Breast epithelium (tissue), 4 donors: ENCODE results near the gene CDH13. TPM values are rescaled to one million over a fixed set of nuclear protein-coding genes. Genes with fewer than 3 reads are reported as not detected.

Source experiments
- DNase-seq, 2 donors: peaks; one replicate each; pipeline ENCODE4 v3.0.0-alpha.2; 2019; ENCODE audit warnings: low spot score in 2 of 2
- H3K27ac ChIP-seq, 2 donors: fragments of 200-600 bp; sonication (generic) in 1 of 2; one replicate each; pipeline ENCODE4 v1.5.1; 2016 to 2019; ENCODE audit warnings: mild to moderate bottlenecking in 1 of 2
- H3K27me3 ChIP-seq, 2 donors: fragments of 200-600 bp; sonication (generic) in 1 of 2; one replicate each; pipeline versions ENCODE4 v1.5.1 to v1.6.0; 2017 to 2019; ENCODE audit warnings: control low read depth in 1 of 2, mild to moderate bottlenecking in 1 of 2
- H3K36me3 ChIP-seq: fragments of 200-600 bp; one replicate; pipeline ENCODE4 v1.5.1; 2019
- H3K4me1 ChIP-seq, 2 donors: fragments of 200-600 bp; sonication (generic); one replicate each; pipeline ENCODE4 v1.5.1; 2016 to 2019; ENCODE audit warnings: control low read depth in 1 of 2
- H3K4me3 ChIP-seq, 3 donors: fragments of 200-600 bp; sonication (generic); 1 replicate in 2 of 3; 2 replicates in 1 of 3; pipeline ENCODE4 v1.5.1; 2016 to 2019; ENCODE audit warnings: mild to moderate bottlenecking in 3 of 3, moderate library complexity in 2 of 3
- H3K9me3 ChIP-seq, 2 donors: fragments of 200-600 bp; sonication (generic) in 1 of 2; one replicate each; pipeline ENCODE4 v1.5.1; 2016 to 2019; ENCODE audit warnings: control low read depth in 1 of 2
- POLR2A ChIP-seq: fragments of 450-650 bp; IDR thresholded peaks from one replicate; pipeline ENCODE4 v1.6.1; 2016; ENCODE audit warnings: antibody characterized with exemption, mild to moderate bottlenecking, moderate library complexity
- POLR2AphosphoS5 ChIP-seq, 3 donors: sonication (generic); formaldehyde crosslinking; IDR thresholded peaks; one replicate each; pipeline ENCODE4 v1.6.1; 2017; ENCODE audit warnings: antibody characterized with exemption in 3 of 3
- intact Hi-C: fragments of 100-400 bp; cut with DNase I; formaldehyde crosslinking; loops from one replicate; pipeline ENCODE4 v1.15.1; 2023; ENCODE audit warnings: low total_unique reads
- total RNA-seq, 3 donors: library from RNA; depleted of rRNA; stranded (reverse); fragments of >200 nt; gene quantifications; one replicate each; pipeline ENCODE4 v1.1.0, GENCODE V29; 2016
- TF ChIP-seq, protein P1 (sequence below), 3 donors: fragments of 450-650 bp; IDR thresholded peaks; one replicate each; pipeline ENCODE4 v1.5.1; 2016 to 2017; ENCODE audit warnings: antibody characterized with exemption in 3 of 3, mild to moderate bottlenecking in 3 of 3, moderate library complexity in 3 of 3

Gene CDH13
- total RNA-seq, 3 donors from 2014 or later, result 6.0 to 13.1 (median 11.5) TPM

DNA sequence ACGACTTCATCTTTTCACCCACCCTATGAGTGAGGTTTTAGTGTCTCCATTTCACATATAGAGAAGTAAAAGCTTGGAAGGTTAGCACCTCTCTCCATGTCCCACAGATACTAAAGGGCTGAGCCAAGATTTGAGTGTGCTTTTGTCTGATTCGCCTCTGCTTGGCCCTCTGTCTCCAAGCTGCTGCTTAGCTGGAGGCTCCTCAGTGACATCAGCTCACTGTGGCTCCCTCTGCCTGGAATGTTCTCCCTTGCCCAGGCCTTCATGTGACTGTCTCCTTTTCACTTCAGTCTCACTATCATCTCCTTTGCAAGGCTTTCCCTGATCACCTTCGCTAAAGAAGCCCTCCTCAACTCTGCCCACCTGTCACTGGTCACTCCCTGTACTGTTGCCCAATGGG is 1096.5 kb downstream of the CDH13 start:
- no peaks in the 10 kb centered on the region for H3K9me3 ChIP-seq
- peaks cover 0 to 3% of the 10 kb centered on the region in 2 donors for H3K4me1 ChIP-seq
- TF ChIP-seq, protein P1, sequence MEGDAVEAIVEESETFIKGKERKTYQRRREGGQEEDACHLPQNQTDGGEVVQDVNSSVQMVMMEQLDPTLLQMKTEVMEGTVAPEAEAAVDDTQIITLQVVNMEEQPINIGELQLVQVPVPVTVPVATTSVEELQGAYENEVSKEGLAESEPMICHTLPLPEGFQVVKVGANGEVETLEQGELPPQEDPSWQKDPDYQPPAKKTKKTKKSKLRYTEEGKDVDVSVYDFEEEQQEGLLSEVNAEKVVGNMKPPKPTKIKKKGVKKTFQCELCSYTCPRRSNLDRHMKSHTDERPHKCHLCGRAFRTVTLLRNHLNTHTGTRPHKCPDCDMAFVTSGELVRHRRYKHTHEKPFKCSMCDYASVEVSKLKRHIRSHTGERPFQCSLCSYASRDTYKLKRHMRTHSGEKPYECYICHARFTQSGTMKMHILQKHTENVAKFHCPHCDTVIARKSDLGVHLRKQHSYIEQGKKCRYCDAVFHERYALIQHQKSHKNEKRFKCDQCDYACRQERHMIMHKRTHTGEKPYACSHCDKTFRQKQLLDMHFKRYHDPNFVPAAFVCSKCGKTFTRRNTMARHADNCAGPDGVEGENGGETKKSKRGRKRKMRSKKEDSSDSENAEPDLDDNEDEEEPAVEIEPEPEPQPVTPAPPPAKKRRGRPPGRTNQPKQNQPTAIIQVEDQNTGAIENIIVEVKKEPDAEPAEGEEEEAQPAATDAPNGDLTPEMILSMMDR (IDR thresholded peaks at IDR 0.05), result no peak
- TF ChIP-seq POLR2A (no peak), POLR2AphosphoS5 (IDR thresholded peaks at IDR 0.05) (no peak)
- H3K27ac ChIP-seq, result no peak overlapping the region
- H3K27me3 ChIP-seq, result no peaks in the 10 kb centered on the region
- H3K36me3 ChIP-seq, result no peaks in the 10 kb centered on the region
- no peak for DNase-seq
- intact Hi-C loops, result no loop called here
- H3K4me3 ChIP-seq, result no peak overlapping the region

GRCh38 chr16:83723901-83724300 is 1097.1 kb downstream of the CDH13 start:
- intact Hi-C loops, result no loop called here
- Histone ChIP-seq H3K4me3 (no peak overlapping the region), H3K4me1 (peaks cover 0 to 3% of the 10 kb centered on the region in 2 donors), H3K27ac (no peak overlapping the region), H3K27me3 (no peaks in the 10 kb centered on the region), H3K36me3 (no peaks in the 10 kb centered on the region), H3K9me3 (no peaks in the 10 kb centered on the region)
- TF ChIP-seq POLR2A, result no peak
- TF ChIP-seq POLR2AphosphoS5 (IDR thresholded peaks at IDR 0.05), result no peak
- TF ChIP-seq, protein P1 (IDR thresholded peaks at IDR 0.05), result no peak
- DNase-seq, result no peak

GRCh38 chr16:83724585-83724984 is 1097.8 kb downstream of the CDH13 start:
- no peaks in the 10 kb centered on the region for H3K36me3 ChIP-seq
- TF ChIP-seq, protein P1 (IDR thresholded peaks at IDR 0.05), result no peak
- TF ChIP-seq POLR2AphosphoS5 (IDR thresholded peaks at IDR 0.05) (no peak), POLR2A (no peak)
- H3K4me1 ChIP-seq, result peaks cover 0 to 3% of the 10 kb centered on the region in 2 donors
- intact Hi-C loops, result no loop called here
- no peak for DNase-seq
- H3K9me3 ChIP-seq, result no peaks in the 10 kb centered on the region
- H3K27ac ChIP-seq, result no peak overlapping the region
- no peak overlapping the region for H3K4me3 ChIP-seq
- no peaks in the 10 kb centered on the region for H3K27me3 ChIP-seq

DNA sequence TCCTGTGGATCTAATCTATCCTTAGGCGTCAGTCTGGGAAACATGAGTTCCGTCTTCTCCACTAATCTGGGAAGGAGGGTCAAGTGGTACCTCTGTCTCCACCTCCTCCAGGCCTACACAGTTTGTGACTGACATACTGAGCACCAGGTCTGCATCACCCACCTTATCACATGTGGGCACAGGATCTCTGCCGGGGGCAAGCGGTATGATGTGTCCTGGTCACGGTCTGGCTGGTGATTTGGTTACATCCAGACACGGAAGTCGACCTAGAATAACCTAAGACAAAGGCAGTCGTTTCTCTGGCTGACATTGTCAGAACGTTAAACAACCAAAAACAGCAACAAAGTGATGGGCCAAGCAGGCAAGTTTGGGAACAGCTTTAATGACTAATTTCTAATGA is 1098.5 kb downstream of the CDH13 start:
- intact Hi-C loops, result no loop called here
- Histone ChIP-seq H3K4me1 (peaks cover 0 to 3% of the 10 kb centered on the region in 2 donors), H3K36me3 (no peaks in the 10 kb centered on the region), H3K27me3 (no peaks in the 10 kb centered on the region), H3K9me3 (no peaks in the 10 kb centered on the region), H3K4me3 (no peak overlapping the region), H3K27ac (no peak overlapping the region)
- no peak for DNase-seq
- TF ChIP-seq POLR2AphosphoS5 (IDR thresholded peaks at IDR 0.05) (no peak), POLR2A (no peak)
- TF ChIP-seq, protein P1 (IDR thresholded peaks at IDR 0.05), result no peak

GRCh38 chr16:83727018-83727417 is 1100.2 kb downstream of the CDH13 start:
- intact Hi-C loops, result no loop called here
- H3K27me3 ChIP-seq, result no peaks in the 10 kb centered on the region
- H3K36me3 ChIP-seq, result no peaks in the 10 kb centered on the region
- no peaks in the 10 kb centered on the region for H3K9me3 ChIP-seq
- H3K4me1 ChIP-seq, result no peaks in the 10 kb centered on the region
- no peak for DNase-seq
- TF ChIP-seq, protein P1 (IDR thresholded peaks at IDR 0.05), result no peak
- TF ChIP-seq POLR2AphosphoS5 (IDR thresholded peaks at IDR 0.05) (no peak), POLR2A (no peak)
- no peak overlapping the region for H3K27ac ChIP-seq
- H3K4me3 ChIP-seq, result no peak overlapping the region
